ENCODE measurements around the gene CDC26.

DNA sequence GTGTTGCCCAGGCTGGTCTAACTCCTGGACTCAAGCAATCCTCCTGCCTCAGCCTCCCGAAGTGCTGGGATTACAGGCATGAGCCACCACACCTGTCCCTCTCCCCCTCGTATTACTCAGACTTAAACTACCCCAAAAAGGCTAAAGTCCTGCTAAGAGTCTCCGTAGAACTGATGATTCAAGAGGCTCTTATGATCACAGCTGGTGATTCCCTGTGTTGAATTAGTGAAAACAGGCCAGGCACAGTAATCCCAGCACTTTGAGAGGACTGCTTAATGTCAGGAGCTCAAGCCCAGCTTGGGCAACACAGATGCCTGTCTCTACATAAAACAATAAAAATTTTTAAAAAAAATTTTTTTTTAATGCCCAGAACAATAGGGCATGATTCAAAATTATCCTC lies 9.2 kb downstream of the CDC26 start:
- TF ChIP-seq, protein P1, sequence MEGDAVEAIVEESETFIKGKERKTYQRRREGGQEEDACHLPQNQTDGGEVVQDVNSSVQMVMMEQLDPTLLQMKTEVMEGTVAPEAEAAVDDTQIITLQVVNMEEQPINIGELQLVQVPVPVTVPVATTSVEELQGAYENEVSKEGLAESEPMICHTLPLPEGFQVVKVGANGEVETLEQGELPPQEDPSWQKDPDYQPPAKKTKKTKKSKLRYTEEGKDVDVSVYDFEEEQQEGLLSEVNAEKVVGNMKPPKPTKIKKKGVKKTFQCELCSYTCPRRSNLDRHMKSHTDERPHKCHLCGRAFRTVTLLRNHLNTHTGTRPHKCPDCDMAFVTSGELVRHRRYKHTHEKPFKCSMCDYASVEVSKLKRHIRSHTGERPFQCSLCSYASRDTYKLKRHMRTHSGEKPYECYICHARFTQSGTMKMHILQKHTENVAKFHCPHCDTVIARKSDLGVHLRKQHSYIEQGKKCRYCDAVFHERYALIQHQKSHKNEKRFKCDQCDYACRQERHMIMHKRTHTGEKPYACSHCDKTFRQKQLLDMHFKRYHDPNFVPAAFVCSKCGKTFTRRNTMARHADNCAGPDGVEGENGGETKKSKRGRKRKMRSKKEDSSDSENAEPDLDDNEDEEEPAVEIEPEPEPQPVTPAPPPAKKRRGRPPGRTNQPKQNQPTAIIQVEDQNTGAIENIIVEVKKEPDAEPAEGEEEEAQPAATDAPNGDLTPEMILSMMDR (IDR thresholded peaks at IDR 0.05): no peak
- TF ChIP-seq POLR2A (IDR thresholded peaks at IDR 0.05) (no peak), EP300 (IDR thresholded peaks at IDR 0.05) (no peak)

Data from tibial nerve (tissue), 4 donors.